Dendritic cell treated with granulocyte-macrophage colony-stimulating factor and Interleukin-4, amounts not matched to agents 40 ng/mL and 50 ng/mL, for 4 days (primary cell): Measurements from ENCODE around the gene B3GNT8.
"Not testable (repeated sequence)": the region's sequence is repeated elsewhere in the genome, so short reads cannot be mapped to it uniquely, and the experiment has no call there.

ENCODE experiments used
- H3K27ac Mint-ChIP-seq: one replicate; pipeline ENCODE4 v1.8.0; 2022; ENCODE audit warnings: mild to moderate bottlenecking, mixed read lengths
- H3K27me3 Mint-ChIP-seq: one replicate; pipeline ENCODE4 v1.8.0; 2022; ENCODE audit warnings: mild to moderate bottlenecking, mixed read lengths
- H3K36me3 Mint-ChIP-seq: one replicate; pipeline ENCODE4 v1.8.0; 2022; ENCODE audit warnings: low read depth, mixed read lengths
- H3K4me1 Mint-ChIP-seq: one replicate; pipeline ENCODE4 v1.8.0; 2022; ENCODE audit warnings: low read depth, mixed read lengths
- H3K4me3 Mint-ChIP-seq: one replicate; pipeline ENCODE4 v1.8.0; 2022; ENCODE audit warnings: mild to moderate bottlenecking, moderate library complexity, mixed read lengths
- H3K9me3 Mint-ChIP-seq: one replicate; pipeline ENCODE4 v1.8.0; 2022; ENCODE audit warnings: mixed read lengths
- intact Hi-C: fragments of 100-400 bp; cut with micrococcal nuclease; formaldehyde crosslinking; loops from one replicate; pipeline ENCODE4 v1.15.0; 2022

B3GNT8 gene

DNA sequence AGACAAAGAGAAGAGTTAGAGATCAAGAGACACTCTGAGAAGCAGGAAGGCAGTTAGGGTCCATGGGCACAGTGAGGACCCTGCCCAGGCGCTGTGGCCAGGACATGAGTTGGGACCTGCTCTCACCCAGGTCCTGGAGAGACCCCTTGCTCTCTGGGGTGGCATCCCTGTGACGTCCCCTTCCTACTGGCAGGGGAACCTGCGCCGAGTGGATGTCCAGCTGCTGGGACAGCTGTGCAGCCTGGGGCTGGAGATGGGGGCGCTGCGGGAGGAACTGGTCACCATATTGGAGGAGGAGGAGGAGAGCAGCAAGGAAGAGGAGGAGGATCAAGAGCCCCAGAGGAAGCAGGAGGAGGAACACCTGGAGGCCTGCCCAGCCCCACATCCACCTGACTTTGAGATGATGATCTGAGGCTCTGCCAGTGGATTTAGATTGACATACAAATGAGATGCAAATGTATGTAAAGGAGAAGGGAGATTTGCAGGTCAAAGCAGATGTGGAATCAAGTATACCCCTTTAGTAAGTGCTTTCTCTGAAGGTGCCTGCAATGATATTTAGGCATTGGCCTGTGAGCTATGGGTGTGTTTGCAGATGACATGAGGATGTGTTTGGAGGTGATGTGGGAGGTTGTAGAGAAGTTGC is 16.8 kb upstream of the B3GNT8 start:
- Mint-ChIP-seq H3K27ac (peak overlapping the region; percentile 5), H3K4me3 (no peak overlapping the region), H3K4me1 (peaks cover 24% of the 10 kb centered on the region), H3K27me3 (peaks cover 13% of the 10 kb centered on the region), H3K9me3 (no peaks in the 10 kb centered on the region), H3K36me3 (no peaks in the 10 kb centered on the region)
- intact Hi-C loops: no loop called here

DNA sequence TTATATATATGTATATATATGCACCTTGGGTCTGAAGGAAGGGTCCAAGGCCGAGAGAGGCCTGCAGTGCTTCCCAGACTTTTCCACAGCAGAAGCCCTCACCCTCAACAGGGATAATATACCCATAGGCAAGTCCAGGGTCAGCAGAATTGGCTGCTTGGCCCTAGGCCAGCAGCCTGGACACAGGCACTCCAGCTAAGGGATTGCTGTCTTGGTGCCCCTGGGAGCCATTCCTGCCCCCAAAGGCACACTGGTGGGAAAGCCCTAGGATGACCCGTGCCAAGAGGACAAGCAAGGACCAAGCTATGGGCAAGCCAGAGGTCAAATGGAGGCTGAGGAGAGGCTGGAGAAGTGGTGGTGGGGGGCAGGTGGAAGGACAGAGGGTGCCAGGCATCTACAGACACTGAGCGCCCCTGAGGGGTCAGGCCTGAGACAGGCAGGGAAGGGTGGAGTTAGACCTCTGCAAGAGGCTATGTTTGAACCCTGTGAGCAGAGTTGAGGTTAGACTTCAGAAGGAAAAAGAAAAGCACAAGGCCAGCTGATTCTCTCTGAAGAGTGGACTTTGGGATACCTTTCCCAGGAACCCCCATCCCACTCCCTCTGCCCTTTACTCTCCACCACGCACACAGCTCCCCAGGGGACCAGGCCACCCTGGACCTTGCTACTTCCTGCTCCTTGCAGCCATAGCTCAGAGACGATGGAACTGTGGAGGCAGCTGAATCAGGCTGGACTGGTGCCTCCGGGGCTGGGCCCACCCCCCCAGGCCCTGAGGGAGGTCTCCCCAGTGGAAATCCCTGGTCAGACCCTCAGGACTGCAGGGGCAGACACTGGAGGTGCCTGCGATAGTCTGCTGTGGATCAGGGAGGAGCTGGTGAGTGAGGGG is 15.5 kb upstream of the B3GNT8 start, which contains the start of gene ERICH4:
Gene ERICH4 (plus strand): TSS at position 684 of the 883 bp plus-strand sequence. CDS start 14 bp downstream, at position 698.
- Mint-ChIP-seq H3K27ac (peak within 1 kb of the TSS; percentile 5), H3K4me3 (no peak within 1 kb of the TSS), H3K36me3 (peaks cover 11% of the 10 kb centered on the region), H3K9me3 (no peaks in the 10 kb centered on the region), H3K4me1 (peaks cover 28% of the 10 kb centered on the region), H3K27me3 (peaks cover 8% of the 10 kb centered on the region)
- intact Hi-C loops: no loop called here

DNA sequence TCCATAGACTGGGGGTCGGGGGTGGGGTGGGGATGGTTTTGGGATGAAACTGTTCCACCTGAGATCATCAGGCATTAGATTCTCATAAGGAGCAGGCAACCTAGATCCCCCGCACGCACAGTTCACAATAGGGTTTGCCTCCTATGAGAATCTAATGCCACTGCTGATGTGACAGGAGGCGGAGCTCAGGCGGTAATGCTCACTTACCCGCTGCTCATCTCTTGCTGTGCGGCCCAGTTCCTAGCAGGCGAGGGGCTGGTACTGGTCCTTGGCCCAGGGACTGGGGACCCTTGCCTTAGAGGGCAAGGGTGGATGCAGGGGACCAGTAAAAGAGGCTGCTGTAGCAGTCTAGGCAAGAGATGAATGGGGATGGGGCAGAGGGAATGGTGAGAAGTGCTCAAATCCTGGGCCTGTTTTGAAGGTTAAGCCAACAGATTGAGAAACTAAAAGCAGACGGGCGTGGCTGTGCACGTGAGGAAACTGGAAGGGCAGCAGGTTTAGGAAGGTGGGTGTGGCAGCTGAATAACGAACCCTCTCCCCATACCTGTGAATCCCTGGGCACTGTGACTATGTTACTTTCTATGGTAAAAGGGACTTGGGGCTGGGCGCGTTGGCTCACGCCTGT is 14.3 kb upstream of the B3GNT8 start:
- Mint-ChIP-seq H3K4me3 (no peak overlapping the region), H3K9me3 (no peaks in the 10 kb centered on the region), H3K4me1 (peaks cover 30% of the 10 kb centered on the region), H3K27me3 (peaks cover 1% of the 10 kb centered on the region), H3K36me3 (peaks cover 23% of the 10 kb centered on the region), H3K27ac (no peak overlapping the region)
- intact Hi-C loops: no loop called here

DNA sequence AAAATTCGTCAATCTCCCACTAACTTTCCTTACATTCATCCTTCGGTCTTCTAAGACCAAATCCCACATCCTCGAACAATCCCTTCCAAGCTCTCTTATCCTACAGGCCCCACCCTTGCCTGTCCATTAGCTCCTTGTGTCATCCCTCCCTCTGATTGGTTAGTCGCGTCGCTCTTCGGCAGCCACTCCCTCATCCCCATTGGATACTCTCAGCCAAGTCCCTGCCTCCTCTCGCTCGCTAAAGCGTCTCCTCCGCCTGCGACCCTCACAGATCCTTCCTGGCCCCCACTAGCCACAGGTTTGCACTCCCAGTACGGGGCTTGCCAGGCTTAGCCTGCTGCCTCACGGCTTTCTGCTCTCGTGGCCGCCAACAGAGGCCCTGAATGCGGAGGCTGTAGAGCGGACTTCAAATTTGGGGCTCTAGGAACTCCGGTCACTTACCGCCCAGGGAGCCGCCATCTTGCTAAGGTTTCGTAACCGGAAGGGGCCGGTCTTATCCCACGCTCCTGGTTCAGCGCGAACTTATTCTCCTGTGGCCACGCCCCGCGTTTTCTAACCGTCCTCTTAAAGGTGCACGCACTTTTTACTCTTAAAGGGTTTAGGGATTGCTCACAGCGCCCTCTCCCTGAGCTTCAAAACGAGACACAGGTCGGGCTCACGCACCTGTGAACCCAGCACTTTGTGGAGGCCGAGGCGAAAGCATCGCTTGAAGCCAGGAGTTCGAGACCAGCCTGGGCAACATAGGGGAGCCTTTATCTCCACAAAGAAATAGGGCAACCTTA is 12.5 kb upstream of the B3GNT8 start, which contains the start of gene DMAC2:
Gene DMAC2 (minus strand): TSS at position 472 of the 782 bp plus-strand sequence. CDS start 13 bp downstream, at position 459.
- no peaks in the 10 kb centered on the region for H3K9me3 Mint-ChIP-seq
- no peaks in the 10 kb centered on the region for H3K27me3 Mint-ChIP-seq
- H3K4me1 Mint-ChIP-seq: peaks cover 37% of the 10 kb centered on the region
- intact Hi-C loops: loop anchor here (2.0 to 10.0 kb wide), 2 partner anchors 75 to 115 kb away; partner anchors contain the start of gene B9D2
- H3K27ac Mint-ChIP-seq: peak within 1 kb of the TSS; percentile 4
- H3K36me3 Mint-ChIP-seq: peaks cover 32% of the 10 kb centered on the region
- no peak within 1 kb of the TSS for H3K4me3 Mint-ChIP-seq

DNA sequence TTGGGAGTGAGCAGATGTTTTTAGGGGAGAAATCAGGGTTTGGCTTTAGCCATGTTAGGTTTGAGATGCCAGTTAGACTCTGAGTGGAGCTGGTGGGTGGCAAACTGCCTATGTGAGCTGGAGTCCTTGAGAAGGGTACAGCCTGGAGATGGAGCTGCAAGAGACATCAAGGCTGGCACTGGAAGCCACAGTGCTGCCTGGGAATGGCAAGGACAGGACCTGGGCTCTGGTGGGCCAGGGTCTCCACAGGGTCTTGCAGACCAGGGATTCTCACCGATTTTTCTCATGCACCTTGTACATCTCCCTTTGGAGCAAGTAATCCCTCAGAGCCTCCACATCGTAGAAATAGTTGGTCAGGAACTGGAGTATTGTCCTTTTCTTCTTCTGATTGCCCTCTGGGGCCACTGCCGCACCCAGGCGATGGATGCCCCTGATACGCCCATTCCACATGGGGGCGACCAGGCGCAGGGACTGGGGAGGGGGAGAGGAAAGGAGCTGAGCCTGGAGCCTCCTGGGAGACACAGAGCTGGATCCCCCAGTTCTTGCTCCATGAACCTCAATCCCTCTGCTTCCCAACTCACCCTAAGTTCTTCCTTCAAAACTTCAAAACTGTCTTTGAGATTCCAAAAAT is 10.9 kb upstream of the B3GNT8 start:
- no peak overlapping the region for H3K27ac Mint-ChIP-seq
- intact Hi-C loops: loop anchor here (2.0 to 10.0 kb wide), 2 partner anchors 73 to 113 kb away; partner anchors contain the start of gene B9D2
- no peaks in the 10 kb centered on the region for H3K9me3 Mint-ChIP-seq
- H3K4me3 Mint-ChIP-seq: no peak overlapping the region
- H3K4me1 Mint-ChIP-seq: peaks cover 30% of the 10 kb centered on the region
- H3K27me3 Mint-ChIP-seq: no peaks in the 10 kb centered on the region
- peaks cover 47% of the 10 kb centered on the region for H3K36me3 Mint-ChIP-seq

DNA sequence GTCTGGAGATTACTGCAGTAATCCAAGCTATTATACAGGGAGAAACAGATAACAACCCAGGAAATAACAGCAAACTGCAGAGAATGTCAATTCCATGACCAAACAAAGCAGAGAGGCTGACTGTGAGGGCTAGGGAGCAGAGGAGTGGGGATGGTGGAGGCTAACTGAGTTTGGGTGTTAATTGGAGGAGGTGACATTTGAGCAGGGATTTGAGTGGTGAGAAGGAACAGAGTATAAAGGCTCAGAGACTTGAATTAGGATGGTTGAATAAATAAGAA is 9.4 kb upstream of the B3GNT8 start:
- no peaks in the 10 kb centered on the region for H3K27me3 Mint-ChIP-seq
- no peak overlapping the region for H3K27ac Mint-ChIP-seq
- intact Hi-C loops: loop anchor here (10.0 kb wide), 1 partner anchor 112 kb away; no protein-coding TSS in a partner anchor
- no peak overlapping the region for H3K4me3 Mint-ChIP-seq
- no peaks in the 10 kb centered on the region for H3K9me3 Mint-ChIP-seq
- peaks cover 29% of the 10 kb centered on the region for H3K4me1 Mint-ChIP-seq
- H3K36me3 Mint-ChIP-seq: peaks cover 61% of the 10 kb centered on the region

DNA sequence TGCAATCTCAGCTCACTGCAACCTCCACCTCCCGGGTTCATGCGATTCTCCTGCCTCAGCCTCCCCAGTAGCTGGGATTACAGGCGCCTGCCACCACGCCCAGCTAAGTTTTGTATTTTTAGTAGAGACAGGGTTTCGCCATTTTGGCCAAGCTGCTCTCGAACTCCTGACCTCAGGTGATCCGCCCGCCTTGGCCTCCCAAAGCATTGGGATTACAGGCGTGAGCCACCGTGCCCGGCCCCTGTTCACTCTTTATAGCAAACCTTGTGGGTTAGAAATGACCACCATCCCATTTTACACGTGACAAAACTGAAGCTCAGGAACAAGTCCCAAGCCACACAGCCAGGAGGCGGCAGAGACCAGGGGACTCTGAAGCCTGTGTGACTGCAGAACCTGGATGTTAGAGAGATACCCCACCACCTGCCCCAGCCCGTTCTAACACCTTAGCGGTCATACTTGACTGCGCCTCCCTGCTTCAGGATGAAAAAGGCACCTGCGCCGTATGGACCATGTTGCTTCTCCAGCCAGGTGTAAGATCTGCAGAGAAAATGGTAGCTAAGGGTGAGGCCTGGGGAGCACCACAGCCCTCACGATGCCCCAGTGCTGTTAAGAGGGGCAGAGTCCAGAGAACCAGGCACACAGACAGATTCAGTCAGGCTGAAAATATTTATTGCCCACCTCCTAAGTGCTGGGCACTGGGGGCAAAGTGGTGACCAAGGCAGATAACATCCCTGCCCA is 8.9 kb upstream of the B3GNT8 start:
- Mint-ChIP-seq H3K36me3 (peaks cover 66% of the 10 kb centered on the region), H3K4me3 (no peak overlapping the region), H3K4me1 (peaks cover 30% of the 10 kb centered on the region), H3K27me3 (no peaks in the 10 kb centered on the region), H3K27ac (no peak overlapping the region), H3K9me3 (no peaks in the 10 kb centered on the region)
- intact Hi-C loops: loop anchor here (10.0 kb wide), 1 partner anchor 111 kb away; no protein-coding TSS in a partner anchor

DNA sequence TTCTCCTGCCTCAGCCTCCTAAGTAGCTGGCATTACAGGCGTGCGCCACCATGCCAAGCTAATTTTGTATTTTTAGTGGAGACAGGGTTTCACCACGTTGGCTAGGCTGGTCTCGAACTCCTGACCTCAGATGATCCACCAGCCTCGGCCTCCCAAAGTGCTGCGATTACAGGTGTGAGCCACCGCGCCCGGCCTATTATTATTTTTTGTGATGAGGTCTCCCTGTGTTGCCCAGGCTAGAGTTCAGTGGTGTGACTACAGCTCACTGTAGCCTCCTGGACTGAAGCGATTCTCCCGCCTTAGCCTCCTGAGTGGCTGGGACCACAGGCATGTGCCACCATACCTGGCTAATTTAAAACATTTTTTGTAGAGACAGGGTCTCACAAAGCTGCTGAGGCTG is 8.2 kb upstream of the B3GNT8 start:
- Mint-ChIP-seq H3K36me3 (peaks cover 73% of the 10 kb centered on the region), H3K4me1 (peaks cover 34% of the 10 kb centered on the region)
- H3K27ac Mint-ChIP-seq, H3K27me3 Mint-ChIP-seq, H3K9me3 Mint-ChIP-seq, H3K4me3 Mint-ChIP-seq: not testable (repeated sequence)
- intact Hi-C loops: loop anchor here (10.0 kb wide), 1 partner anchor 111 kb away; no protein-coding TSS in a partner anchor

DNA sequence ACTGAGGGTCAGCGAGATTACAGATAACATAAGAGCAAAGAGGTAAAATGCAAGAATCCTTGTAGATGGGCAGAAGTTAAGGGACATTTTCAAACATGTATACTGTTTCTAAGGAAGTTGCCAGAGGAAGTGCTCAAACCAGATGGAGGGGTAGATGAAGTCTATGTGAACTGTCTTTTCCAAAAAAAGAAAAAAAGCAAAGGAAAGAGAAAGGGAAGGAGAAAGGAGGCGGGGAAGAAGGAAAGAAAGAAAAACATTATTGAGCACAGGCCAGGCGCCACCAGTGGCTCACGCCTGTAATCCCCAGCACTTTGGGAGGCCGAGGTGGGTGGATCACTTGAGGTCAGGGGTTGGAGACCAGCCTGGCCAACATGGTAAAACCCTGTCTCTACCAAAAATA is 7.3 kb upstream of the B3GNT8 start:
- Mint-ChIP-seq H3K27ac (peak overlapping the region; percentile 49), H3K4me1 (peaks cover 34% of the 10 kb centered on the region), H3K27me3 (no peaks in the 10 kb centered on the region), H3K4me3 (no peak overlapping the region), H3K36me3 (peaks cover 82% of the 10 kb centered on the region), H3K9me3 (no peaks in the 10 kb centered on the region)
- intact Hi-C loops: loop anchor here (5.0 to 10.0 kb wide), 2 partner anchors 37 to 110 kb away; partner anchors contain the start of genes BCKDHA and EXOSC5

DNA sequence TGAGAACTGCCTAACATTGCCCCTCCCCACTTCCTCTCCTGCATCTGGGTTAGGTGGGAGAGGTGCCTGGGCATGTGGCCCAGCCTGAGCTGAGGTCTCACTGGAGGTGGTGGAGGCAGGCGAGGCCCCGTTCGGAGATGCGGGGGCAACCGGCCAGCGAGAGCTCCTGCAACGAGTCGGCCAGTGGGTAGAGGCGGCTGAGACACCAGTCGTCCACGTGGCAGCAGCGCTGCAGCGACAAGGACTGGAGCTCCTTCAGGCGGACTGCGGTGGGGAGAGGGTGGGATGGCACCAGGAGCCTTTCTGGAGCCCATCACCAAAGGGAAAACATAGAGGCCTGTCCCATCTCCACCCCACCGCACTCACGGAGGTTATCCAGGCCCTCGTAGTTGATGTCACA is 6.0 kb upstream of the B3GNT8 start:
- peaks cover 87% of the 10 kb centered on the region for H3K36me3 Mint-ChIP-seq
- H3K4me3 Mint-ChIP-seq: no peak overlapping the region
- no peak overlapping the region for H3K27ac Mint-ChIP-seq
- H3K27me3 Mint-ChIP-seq: no peaks in the 10 kb centered on the region
- intact Hi-C loops: loop anchor here (5.0 to 10.0 kb wide), 2 partner anchors 36 to 108 kb away; partner anchors contain the start of genes BCKDHA and EXOSC5
- H3K4me1 Mint-ChIP-seq: peaks cover 40% of the 10 kb centered on the region
- no peaks in the 10 kb centered on the region for H3K9me3 Mint-ChIP-seq

DNA sequence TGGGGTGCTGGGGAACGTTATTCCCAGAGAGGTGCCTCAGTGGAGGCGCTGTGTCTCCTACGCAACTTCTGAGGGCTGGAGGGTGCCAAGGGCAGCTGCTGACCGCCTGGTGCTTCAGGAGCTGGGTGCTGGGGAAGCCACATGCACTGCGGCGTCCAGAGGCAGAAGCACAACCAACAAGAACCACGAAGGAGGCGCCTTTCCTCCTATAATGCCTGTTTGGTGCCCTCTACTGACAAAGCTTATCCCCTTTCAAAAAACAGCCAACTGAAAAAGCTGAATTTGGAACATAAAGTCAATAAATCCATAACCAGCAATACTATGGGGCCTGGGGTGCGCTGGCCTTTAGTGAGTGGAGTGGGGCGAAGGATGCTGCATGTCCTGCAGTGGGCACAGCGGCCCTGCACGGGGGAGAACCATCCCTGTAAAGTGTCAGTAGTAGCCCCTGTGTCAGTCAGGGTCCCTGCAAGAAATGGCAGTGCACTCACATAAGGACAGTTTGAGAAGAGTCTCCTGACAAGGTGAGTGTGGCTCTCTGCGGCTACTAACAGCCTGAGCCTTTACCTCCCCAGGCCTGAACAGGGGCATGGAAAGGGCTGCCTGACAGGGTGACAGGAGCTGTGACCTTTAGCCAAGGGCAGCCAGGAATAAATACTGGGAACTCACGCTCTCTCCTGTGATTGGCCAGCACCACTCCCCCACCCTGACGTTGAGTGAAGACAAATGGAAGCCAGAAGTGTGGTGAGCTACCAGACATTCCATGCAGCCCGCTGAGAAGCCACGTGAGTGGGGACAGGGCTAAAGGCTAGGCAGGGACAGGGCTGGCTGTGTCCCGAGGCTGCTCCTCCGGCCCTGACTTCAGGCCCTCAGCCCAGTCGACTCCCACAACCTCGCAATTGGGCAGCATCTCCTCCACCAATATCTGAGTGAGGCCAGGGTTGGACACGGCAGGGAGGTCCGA is 4.5 kb upstream of the B3GNT8 start:
- intact Hi-C loops: loop anchor here (5.0 to 10.0 kb wide), 2 partner anchors 34 to 107 kb away; partner anchors contain the start of genes BCKDHA and EXOSC5
- Mint-ChIP-seq H3K4me3 (no peak overlapping the region), H3K4me1 (peaks cover 52% of the 10 kb centered on the region), H3K36me3 (peaks cover 78% of the 10 kb centered on the region), H3K27me3 (no peaks in the 10 kb centered on the region), H3K27ac (peak overlapping the region; percentile 54), H3K9me3 (no peaks in the 10 kb centered on the region)
